ENCODE measurements around the gene KCNA5.

- TF ChIP-seq CTCF (IDR thresholded peaks at IDR 0.05 in 2 of 3, conservative IDR thresholded peaks at IDR 0.05 in 1 of 3; ENCODE audit: borderline replicate concordance in 1 of 3, insufficient read depth in 1 of 3, low read depth in 2 of 3, low read length in 2 of 3) (no peak), CEBPB (IDR thresholded peaks at IDR 0.05; ENCODE audit: low read depth) (no peak), ZBTB33 (IDR thresholded peaks at IDR 0.05; ENCODE audit: extremely low read depth, insufficient replicate concordance, low read length) (no peak), REST (IDR thresholded peaks at IDR 0.05; ENCODE audit: low read depth) (no peak), MAX (IDR thresholded peaks at IDR 0.05) (no peak), YY1 (IDR thresholded peaks at IDR 0.05; ENCODE audit: extremely low read depth, insufficient replicate concordance, low read depth, low read length) (no peak), SIN3A (IDR thresholded peaks at IDR 0.05; ENCODE audit: low read depth) (no peak), EGR1 (IDR thresholded peaks at IDR 0.05; ENCODE audit: low read depth) (no peak), CBX3 (IDR thresholded peaks at IDR 0.05; ENCODE audit: low read depth) (no peak), SP1 (IDR thresholded peaks at IDR 0.05; ENCODE audit: low read depth) (no peak), POLR2A (IDR thresholded peaks at IDR 0.05; ENCODE audit: borderline replicate concordance, extremely low read depth, insufficient read depth, insufficient read length) (no peak), EZH2phosphoT487 (IDR thresholded peaks at IDR 0.05; ENCODE audit: borderline replicate concordance) (no peak), RAD21 (IDR thresholded peaks at IDR 0.05; ENCODE audit: low read depth) (no peak)
Measured at GRCh38 chr12:5050542-5050941, 6.9 kb downstream of the KCNA5 start.

Measured in HCT116 (cell line).